Measurements from ENCODE around the gene TMEM87B.

The TMEM87B gene

GRCh38 chr2:112149194-112149593, 94.1 kb downstream of the TMEM87B start:
- Mint-ChIP-seq H3K36me3 (no peaks in the 10 kb centered on the region), H3K4me3 (no peak overlapping the region), H3K4me1 (no peaks in the 10 kb centered on the region), H3K27ac (no peak overlapping the region), H3K27me3 (no peaks in the 10 kb centered on the region), H3K9me3 (no peaks in the 10 kb centered on the region)
- DNase-seq (ENCODE audit: low spot score in 2 of 2) (no peak), ATAC-seq (ENCODE audit: low read depth) (no peak)

DNA sequence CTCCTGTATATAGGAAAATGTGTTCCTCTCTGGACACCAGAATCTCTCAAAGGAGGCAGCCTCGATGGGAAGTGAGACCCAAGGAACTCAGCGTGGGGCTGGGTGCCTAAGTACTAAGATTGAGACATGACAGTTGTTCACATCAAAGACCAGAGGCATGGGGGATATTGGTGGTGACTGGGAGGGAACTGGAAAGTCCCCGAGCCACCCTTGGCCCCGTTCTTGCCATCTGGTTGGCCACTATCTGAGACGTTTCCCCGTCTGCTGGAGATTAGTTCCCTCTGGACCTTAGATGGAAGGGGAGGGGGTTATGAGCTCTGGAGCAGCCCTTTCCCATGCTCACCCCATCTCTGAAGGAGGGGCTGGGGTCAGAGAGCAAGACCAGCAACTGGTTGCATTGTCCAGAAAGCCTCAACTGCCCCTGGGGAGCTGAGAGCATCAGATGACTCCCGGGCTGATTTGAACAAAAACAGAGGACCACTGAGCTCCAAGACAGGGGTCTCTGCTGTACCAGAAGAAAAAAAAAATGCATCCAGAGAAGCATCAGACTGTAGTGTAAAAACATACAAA, 94.9 kb downstream of the TMEM87B start:
- no peaks in the 10 kb centered on the region for H3K27me3 Mint-ChIP-seq
- H3K4me3 Mint-ChIP-seq = no peak overlapping the region
- DNase-seq (ENCODE audit: low spot score in 2 of 2) (no peak), ATAC-seq (ENCODE audit: low read depth) (no peak)
- no peaks in the 10 kb centered on the region for H3K9me3 Mint-ChIP-seq
- H3K27ac Mint-ChIP-seq = no peak overlapping the region
- H3K4me1 Mint-ChIP-seq = peaks cover 2% of the 10 kb centered on the region
- no peaks in the 10 kb centered on the region for H3K36me3 Mint-ChIP-seq

- H3K36me3 Mint-ChIP-seq = no peaks in the 10 kb centered on the region
Measured at GRCh38 chr2:112150447-112150846, 95.4 kb downstream of the TMEM87B start.

GRCh38 chr2:112150851-112151250, 95.8 kb downstream of the TMEM87B start:
- Mint-ChIP-seq H3K27ac (no peak overlapping the region), H3K27me3 (no peaks in the 10 kb centered on the region), H3K4me1 (peaks cover 9% of the 10 kb centered on the region), H3K36me3 (no peaks in the 10 kb centered on the region), H3K4me3 (no peak overlapping the region), H3K9me3 (no peaks in the 10 kb centered on the region)
- DNase-seq (ENCODE audit: low spot score in 2 of 2) = no peak
- ATAC-seq (ENCODE audit: low read depth) = no peak

More at GRCh38 chr2:112150447-112150846, 95.4 kb downstream of the TMEM87B start:
- H3K9me3 Mint-ChIP-seq = no peaks in the 10 kb centered on the region
- no peaks in the 10 kb centered on the region for H3K27me3 Mint-ChIP-seq
- DNase-seq (ENCODE audit: low spot score in 2 of 2) = no peak
- ATAC-seq (ENCODE audit: low read depth) = no peak
- H3K4me3 Mint-ChIP-seq = no peak overlapping the region
- H3K27ac Mint-ChIP-seq = no peak overlapping the region
- peaks cover 6% of the 10 kb centered on the region for H3K4me1 Mint-ChIP-seq

- no peak overlapping the region for H3K27ac Mint-ChIP-seq
- H3K4me3 Mint-ChIP-seq = no peak overlapping the region
- H3K4me1 Mint-ChIP-seq = peaks cover 11% of the 10 kb centered on the region
- no peaks in the 10 kb centered on the region for H3K27me3 Mint-ChIP-seq
- DNase-seq (ENCODE audit: low spot score in 2 of 2) (no peak), ATAC-seq (ENCODE audit: low read depth) (no peak)
- H3K36me3 Mint-ChIP-seq = no peaks in the 10 kb centered on the region
- no peaks in the 10 kb centered on the region for H3K9me3 Mint-ChIP-seq
Measured at GRCh38 chr2:112151271-112151670, 96.2 kb downstream of the TMEM87B start.

DNA sequence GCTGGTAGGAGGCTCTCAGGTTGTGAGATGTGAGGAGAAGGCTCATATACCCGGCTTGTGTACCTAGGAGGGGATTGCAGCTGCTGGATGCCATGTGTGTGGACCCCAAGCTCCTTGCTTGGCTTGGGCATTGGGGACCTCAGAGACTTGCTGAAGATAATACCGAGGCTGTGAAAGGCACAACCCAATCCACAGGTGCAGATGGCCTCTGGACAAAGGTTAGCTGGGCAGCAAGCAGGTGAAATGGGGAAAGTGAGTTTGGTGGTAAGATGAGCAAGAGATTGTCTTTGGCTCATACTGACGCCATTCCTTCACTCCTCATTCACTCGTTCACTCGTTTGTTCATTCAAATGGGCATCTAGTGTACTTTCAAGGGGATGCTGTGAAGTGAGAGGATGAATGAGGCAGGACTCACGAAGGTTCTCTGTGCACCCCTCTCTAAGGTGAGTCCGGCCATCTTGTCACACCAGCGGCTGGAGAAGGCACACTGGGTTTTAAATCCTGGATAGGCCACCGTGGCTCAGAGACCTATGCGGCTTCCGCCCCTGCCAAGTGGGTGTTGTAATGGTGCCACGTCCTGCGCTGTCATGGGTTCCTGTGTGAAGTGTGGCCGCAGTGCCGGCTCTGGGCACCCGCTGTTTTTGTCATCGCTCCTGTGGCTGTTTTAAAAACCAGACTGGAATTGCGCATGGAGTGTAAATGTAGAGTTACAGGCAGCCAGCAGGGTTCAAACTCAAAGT, 96.8 kb downstream of the TMEM87B start:
- H3K27ac Mint-ChIP-seq = no peak overlapping the region

GRCh38 chr2:112152476-112153178, 97.6 kb downstream of the TMEM87B start:
- Mint-ChIP-seq H3K27ac (peak overlapping the region; percentile 24), H3K4me3 (no peak overlapping the region)
- no peak for ATAC-seq (ENCODE audit: low read depth)

More for the DNA sequence above, 96.8 kb downstream of the TMEM87B start:
- no peak for ATAC-seq (ENCODE audit: low read depth)
- Mint-ChIP-seq H3K4me3 (no peak overlapping the region), H3K36me3 (no peaks in the 10 kb centered on the region), H3K27me3 (no peaks in the 10 kb centered on the region), H3K9me3 (no peaks in the 10 kb centered on the region), H3K4me1 (peaks cover 17% of the 10 kb centered on the region)
- DNase-seq (ENCODE audit: low spot score in 2 of 2) = no peak

DNA sequence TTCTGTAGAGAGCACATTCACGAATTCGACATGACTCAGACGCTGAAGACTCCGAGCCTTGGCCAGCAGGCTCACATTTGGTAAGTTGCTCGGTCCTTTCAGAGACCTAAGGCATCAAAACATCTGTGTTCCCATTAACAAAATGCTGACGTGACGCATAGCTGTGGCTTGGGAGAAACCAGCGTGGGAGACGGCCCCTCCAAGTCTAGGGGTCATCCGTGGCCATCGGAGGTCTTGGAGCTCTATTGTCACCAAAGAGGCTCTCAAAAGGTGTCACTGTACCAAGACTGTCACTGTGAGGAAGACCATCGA, 98.1 kb downstream of the TMEM87B start:
- H3K4me3 Mint-ChIP-seq = no peak overlapping the region
- peak overlapping the region; percentile 24 for H3K27ac Mint-ChIP-seq
- H3K9me3 Mint-ChIP-seq = no peaks in the 10 kb centered on the region
- no peaks in the 10 kb centered on the region for H3K36me3 Mint-ChIP-seq
- DNase-seq (ENCODE audit: low spot score in 2 of 2) = no peak
- no peaks in the 10 kb centered on the region for H3K27me3 Mint-ChIP-seq
- ATAC-seq (ENCODE audit: low read depth) = no peak
- H3K4me1 Mint-ChIP-seq = peaks cover 17% of the 10 kb centered on the region

More at GRCh38 chr2:112152476-112153178, 97.6 kb downstream of the TMEM87B start:
- Mint-ChIP-seq H3K27me3 (no peaks in the 10 kb centered on the region), H3K9me3 (no peaks in the 10 kb centered on the region), H3K4me1 (peaks cover 17% of the 10 kb centered on the region), H3K36me3 (no peaks in the 10 kb centered on the region)
- DNase-seq (ENCODE audit: low spot score in 2 of 2) = no peak

DNA sequence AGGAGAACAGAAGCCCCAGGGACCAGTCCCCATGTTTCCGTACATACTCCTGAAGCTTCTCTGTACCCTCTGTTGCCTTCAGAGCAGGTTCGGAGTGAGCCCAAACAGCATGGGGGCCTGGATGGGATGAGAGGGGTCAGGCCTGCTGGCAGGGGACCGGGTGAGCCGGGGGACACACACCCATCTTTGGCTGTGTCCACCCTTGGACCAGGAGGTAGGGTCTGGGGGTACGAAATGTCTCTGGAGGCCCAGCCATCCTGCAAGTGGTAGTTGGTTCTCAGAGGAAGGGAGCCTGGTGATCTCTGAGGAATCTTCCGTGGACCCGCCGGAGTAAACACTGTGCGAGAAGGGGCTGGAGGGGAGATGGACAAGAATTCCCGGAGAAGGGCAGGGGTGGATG, 98.4 kb downstream of the TMEM87B start:
- Mint-ChIP-seq H3K4me3 (no peak overlapping the region), H3K36me3 (no peaks in the 10 kb centered on the region), H3K4me1 (peaks cover 17% of the 10 kb centered on the region), H3K9me3 (no peaks in the 10 kb centered on the region), H3K27me3 (no peaks in the 10 kb centered on the region), H3K27ac (peak overlapping the region; percentile 24)
- DNase-seq (ENCODE audit: low spot score in 2 of 2) = no peak
- no peak for ATAC-seq (ENCODE audit: low read depth)

GRCh38 chr2:112154246-112155117, 99.4 kb downstream of the TMEM87B start:
- ATAC-seq (ENCODE audit: low read depth) (peak; percentile 69), DNase-seq (ENCODE audit: low spot score in 2 of 2) (peak in 1 of 2 donors; percentile 25)
- peak overlapping the region; percentile 68 for H3K27ac Mint-ChIP-seq
- H3K27me3 Mint-ChIP-seq = no peaks in the 10 kb centered on the region
- H3K4me1 Mint-ChIP-seq = peaks cover 21% of the 10 kb centered on the region
- no peaks in the 10 kb centered on the region for H3K9me3 Mint-ChIP-seq
- H3K4me3 Mint-ChIP-seq = no peak overlapping the region
- no peaks in the 10 kb centered on the region for H3K36me3 Mint-ChIP-seq

DNA sequence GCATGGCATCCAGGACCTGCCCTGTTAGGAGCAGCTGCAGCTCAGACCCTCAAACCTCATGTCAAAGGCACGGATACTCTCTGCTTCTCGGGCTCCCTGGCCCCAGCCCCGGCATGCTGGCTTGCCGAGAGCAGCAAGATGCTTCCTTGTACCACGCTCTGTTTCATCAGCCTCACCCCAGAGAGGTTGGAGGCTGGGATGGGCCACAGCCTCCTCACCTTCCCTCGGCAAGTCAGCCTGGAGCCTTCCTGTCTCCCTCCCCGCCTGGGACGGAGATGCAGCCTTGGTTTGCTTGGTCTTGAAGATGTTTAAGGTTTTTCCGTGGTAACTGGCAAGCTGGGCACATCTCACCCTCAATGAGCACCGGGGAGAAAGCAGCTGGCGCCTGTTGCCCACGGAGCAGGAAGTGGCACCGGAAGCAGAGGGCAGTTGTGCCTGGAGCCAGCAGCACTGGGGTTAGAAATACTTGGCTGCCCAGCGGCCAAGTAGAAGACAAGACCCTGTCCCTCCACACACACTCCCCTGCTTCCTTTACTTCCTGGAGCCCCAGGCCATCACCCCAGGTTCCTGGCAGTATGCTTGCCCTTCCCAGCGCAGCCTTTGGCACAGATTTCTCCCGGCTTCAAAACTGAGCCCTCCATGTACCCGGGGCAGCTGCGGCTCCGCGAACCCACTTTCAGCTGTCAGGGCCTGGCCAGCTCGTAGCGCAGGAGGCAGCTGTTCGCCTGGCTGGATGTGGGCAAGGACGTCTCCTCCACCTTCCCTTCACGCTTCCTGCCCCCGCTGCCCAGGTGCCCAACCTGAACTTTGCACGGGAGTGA, 100.5 kb downstream of the TMEM87B start:
- Mint-ChIP-seq H3K27me3 (no peaks in the 10 kb centered on the region), H3K4me1 (peaks cover 26% of the 10 kb centered on the region), H3K9me3 (peaks cover 2% of the 10 kb centered on the region), H3K4me3 (peak overlapping the region; percentile 49), H3K27ac (peak overlapping the region; percentile 74), H3K36me3 (no peaks in the 10 kb centered on the region)
- ATAC-seq (ENCODE audit: low read depth) = no peak
- no peak for DNase-seq (ENCODE audit: low spot score in 2 of 2)

- Mint-ChIP-seq H3K27ac (peak overlapping the region; percentile 74), H3K4me3 (peak overlapping the region; percentile 49), H3K4me1 (peaks cover 26% of the 10 kb centered on the region), H3K27me3 (no peaks in the 10 kb centered on the region), H3K36me3 (no peaks in the 10 kb centered on the region), H3K9me3 (peaks cover 2% of the 10 kb centered on the region)
- no peak for ATAC-seq (ENCODE audit: low read depth)
- no peak for DNase-seq (ENCODE audit: low spot score in 2 of 2)
Measured at GRCh38 chr2:112156152-112156986, 101.3 kb downstream of the TMEM87B start.
